Activated naive CD8-positive, alpha-beta T cell (primary cell): ENCODE measurements around the gene CELF2.

ENCODE experiments used
- H3K27ac Mint-ChIP-seq: one replicate; pipeline ENCODE4 v1.8.0; 2021; ENCODE audit warnings: mixed read lengths
- H3K27me3 Mint-ChIP-seq: one replicate; pipeline ENCODE4 v1.8.0; 2021; ENCODE audit warnings: mixed read lengths
- H3K36me3 Mint-ChIP-seq: one replicate; pipeline ENCODE4 v1.8.0; 2021; ENCODE audit warnings: mixed read lengths
- H3K4me1 Mint-ChIP-seq: one replicate; pipeline ENCODE4 v1.8.0; 2021; ENCODE audit warnings: low read depth, mixed read lengths
- H3K4me3 Mint-ChIP-seq: one replicate; pipeline ENCODE4 v1.8.0; 2021; ENCODE audit warnings: mild to moderate bottlenecking, mixed read lengths
- H3K9me3 Mint-ChIP-seq: one replicate; pipeline ENCODE4 v1.8.0; 2021; ENCODE audit warnings: low read depth, mixed read lengths

The CELF2 gene

DNA sequence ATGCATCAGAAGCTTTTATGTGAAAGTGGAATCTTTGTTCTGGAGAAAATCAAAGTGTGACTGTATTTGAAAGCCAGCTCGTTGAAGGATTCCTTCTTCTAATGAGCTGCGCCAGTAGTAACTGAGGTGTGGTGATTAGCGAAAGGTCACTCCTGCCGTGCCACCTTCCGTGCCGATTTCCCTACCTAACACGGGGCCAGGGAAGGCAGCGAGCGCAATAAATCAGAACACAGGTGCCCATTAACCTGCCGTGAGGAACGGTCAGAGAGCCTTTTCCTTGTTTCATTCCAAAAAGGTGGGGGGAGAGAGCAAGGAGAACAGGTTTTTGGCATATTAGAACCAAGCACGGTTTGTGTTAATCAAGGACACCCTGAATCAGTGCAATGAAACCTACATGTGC, 258.0 kb downstream of the CELF2 start:
- no peaks in the 10 kb centered on the region for H3K27me3 Mint-ChIP-seq
- H3K4me3 Mint-ChIP-seq: no peak overlapping the region
- H3K36me3 Mint-ChIP-seq: peaks cover 13% of the 10 kb centered on the region
- peak overlapping the region; percentile 64 for H3K27ac Mint-ChIP-seq
- peaks cover 21% of the 10 kb centered on the region for H3K4me1 Mint-ChIP-seq
- H3K9me3 Mint-ChIP-seq: no peaks in the 10 kb centered on the region

DNA sequence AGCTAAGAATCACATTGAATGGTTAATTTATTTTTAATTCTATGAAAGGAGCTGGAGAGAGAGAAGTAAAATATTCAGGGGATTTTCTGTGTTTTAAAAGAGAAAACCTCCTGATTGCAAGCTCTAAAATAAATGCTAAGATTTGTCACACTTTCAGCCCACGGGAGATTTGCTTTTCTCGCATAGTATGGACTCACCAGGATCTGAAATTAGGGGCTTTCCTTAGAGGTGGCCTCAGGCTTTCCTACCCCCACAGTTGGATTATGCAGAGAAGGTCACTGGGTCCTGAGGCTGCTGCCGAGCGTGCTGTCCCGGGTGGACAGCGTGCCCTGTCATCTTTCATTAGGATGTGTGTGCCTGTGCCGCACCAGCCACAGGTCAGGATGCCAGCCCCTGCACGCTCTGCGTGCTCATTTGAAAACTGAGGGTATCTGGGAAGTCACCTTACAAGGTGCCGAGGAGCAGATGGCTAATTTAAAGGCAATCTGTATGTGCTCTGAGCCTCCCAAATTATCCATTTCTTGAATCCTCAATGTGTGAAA, 258.8 kb downstream of the CELF2 start:
- H3K4me1 Mint-ChIP-seq: peaks cover 21% of the 10 kb centered on the region
- H3K27ac Mint-ChIP-seq: peak overlapping the region; percentile 58
- H3K36me3 Mint-ChIP-seq: peaks cover 11% of the 10 kb centered on the region
- H3K27me3 Mint-ChIP-seq: no peaks in the 10 kb centered on the region
- no peak overlapping the region for H3K4me3 Mint-ChIP-seq
- H3K9me3 Mint-ChIP-seq: no peaks in the 10 kb centered on the region

DNA sequence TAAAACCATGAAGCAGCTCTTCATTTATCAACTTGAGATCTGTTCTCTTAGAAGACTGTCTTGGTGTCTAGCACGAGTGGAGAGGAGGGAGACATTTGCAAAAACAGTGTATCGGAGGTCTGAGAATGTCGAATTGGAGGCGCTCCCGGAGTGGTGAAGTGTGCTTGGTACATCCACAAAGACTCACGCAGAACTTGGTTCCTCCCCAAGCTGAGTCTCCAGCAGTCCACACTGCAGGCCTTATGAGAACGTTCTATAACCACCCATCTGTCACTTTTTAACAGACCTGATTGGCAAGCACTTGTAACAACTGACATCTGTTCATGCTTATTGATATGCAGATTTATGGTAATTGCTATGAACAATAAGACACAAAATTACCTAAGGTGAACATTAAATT, 261.6 kb downstream of the CELF2 start:
- Mint-ChIP-seq H3K4me1 (peaks cover 15% of the 10 kb centered on the region), H3K36me3 (peaks cover 9% of the 10 kb centered on the region), H3K27ac (peak overlapping the region; percentile 64), H3K27me3 (no peaks in the 10 kb centered on the region), H3K4me3 (no peak overlapping the region), H3K9me3 (no peaks in the 10 kb centered on the region)

DNA sequence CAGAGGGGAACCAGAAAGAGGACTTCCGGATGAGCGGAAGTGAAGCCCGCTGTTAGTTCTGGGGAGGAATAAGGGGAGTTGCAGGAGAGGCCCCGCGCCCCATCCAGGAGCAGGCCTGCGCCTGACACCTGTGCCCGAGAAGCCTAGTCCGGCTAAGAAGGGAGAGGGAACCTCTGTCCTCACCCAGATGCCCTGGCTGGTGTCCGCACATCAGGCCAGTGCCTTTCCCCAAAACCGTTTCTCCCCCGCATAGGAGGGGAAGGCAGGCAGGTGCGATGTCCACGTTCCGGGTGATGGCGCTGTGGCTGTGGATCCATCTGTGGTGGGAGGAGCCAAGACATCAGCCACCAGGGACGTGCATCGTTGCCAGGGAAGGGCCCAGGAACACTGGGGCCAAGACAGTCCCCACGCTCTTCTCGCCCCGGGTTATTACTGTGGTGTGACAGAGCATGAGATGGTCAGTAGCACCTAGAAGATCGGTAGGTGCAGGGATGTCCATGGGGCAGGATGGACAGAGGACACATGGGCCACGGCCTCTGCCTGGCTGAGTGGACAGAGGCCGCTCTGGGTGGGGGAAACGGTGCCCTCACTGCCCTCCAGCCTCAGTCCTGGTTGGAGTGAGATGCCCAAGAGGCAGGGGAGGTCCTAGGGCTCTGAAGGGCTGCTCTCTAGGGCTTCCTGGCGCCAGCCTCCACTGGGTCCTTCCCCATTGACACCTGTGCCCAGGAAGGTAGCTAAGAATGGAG, 262.7 kb downstream of the CELF2 start:
- H3K4me3 Mint-ChIP-seq: no peak overlapping the region
- peak overlapping the region; percentile 79 for H3K27ac Mint-ChIP-seq
- H3K27me3 Mint-ChIP-seq: no peaks in the 10 kb centered on the region
- H3K9me3 Mint-ChIP-seq: no peaks in the 10 kb centered on the region
- H3K36me3 Mint-ChIP-seq: peaks cover 7% of the 10 kb centered on the region
- peaks cover 11% of the 10 kb centered on the region for H3K4me1 Mint-ChIP-seq

DNA sequence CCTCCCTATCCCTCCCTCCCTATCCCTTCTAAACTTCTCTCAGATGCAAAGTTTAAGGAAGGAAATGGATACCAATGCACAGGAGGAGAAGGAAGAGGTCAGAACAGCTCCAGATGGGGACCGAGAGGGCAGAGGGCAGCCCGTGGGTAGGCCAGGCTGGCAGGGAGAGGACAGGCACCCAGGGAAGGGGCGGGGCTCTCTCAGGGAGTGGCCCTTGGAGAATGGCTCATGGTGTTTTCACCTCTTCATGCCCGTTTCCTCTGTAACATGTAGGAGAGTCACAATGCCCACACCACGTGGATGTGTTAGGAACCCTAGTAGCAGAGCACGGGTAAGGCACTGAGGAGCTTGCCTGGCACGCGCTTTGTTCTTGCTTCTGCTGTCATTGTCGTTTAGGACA, 264.5 kb downstream of the CELF2 start:
- peaks cover 14% of the 10 kb centered on the region for H3K4me1 Mint-ChIP-seq
- H3K27me3 Mint-ChIP-seq: no peaks in the 10 kb centered on the region
- no peak overlapping the region for H3K4me3 Mint-ChIP-seq
- no peaks in the 10 kb centered on the region for H3K9me3 Mint-ChIP-seq
- peaks cover 7% of the 10 kb centered on the region for H3K36me3 Mint-ChIP-seq
- H3K27ac Mint-ChIP-seq: peak overlapping the region; percentile 73

DNA sequence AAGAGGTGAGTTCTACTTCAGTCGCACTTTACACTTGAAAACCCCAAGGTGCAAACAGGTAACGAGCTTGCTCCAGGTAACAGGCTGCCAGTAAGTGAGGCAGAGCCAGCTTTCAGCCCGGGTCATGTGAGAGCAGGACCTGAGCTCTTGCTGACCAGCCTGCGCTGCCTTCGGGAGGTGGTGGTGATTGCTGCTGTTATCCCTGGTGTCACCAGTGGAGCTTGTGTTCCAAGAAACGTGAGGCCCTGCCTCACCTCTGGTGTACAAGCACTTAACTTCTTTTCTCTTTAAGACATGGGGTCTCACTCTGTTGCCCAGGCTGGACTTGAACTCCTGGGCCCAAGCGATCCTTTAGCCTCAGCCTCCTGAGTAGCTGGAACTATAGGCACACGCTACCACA, 265.0 kb downstream of the CELF2 start:
- H3K27ac Mint-ChIP-seq: peak overlapping the region; percentile 73
- peaks cover 12% of the 10 kb centered on the region for H3K4me1 Mint-ChIP-seq
- no peaks in the 10 kb centered on the region for H3K27me3 Mint-ChIP-seq
- H3K4me3 Mint-ChIP-seq: no peak overlapping the region
- H3K36me3 Mint-ChIP-seq: peaks cover 5% of the 10 kb centered on the region
- no peaks in the 10 kb centered on the region for H3K9me3 Mint-ChIP-seq

DNA sequence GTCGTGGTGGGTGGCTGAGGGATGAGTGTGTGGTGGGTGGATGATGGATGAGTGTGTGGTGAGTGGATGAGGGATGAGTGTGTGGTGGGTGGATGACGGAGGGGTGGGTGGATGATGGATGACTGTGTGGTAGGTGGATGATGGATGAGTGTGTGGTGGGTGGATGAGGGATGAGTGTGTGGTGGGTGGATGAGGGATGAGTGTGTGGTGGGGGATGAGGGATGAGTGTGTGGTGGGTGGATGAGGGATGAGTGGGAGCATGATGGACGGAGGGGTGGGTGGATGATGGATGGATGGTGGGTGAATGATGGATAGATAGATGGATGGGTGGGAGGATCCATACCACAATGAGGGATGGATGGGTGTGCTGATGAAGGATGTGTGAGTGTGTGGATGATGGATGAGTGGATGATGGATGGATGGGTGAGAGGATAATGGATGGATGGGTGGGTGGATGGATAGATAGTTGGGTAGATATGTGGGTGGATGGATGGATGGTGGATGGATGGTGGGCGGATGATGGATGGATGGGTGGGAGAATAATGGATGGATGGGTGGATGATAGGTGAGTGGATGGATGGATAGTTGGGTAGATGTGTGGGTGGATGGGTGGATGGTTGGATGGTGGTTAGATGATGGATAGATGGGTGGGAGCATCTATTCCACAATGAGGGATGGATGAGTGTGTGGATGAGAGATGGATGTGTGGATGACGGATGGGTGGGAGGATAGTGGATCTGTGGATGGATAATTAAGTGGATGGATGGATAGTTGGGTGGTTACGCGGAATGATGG, 266.8 kb downstream of the CELF2 start:
- H3K36me3 Mint-ChIP-seq: peaks cover 5% of the 10 kb centered on the region
- H3K4me1 Mint-ChIP-seq: peaks cover 14% of the 10 kb centered on the region
- H3K27ac Mint-ChIP-seq: no peak overlapping the region

DNA sequence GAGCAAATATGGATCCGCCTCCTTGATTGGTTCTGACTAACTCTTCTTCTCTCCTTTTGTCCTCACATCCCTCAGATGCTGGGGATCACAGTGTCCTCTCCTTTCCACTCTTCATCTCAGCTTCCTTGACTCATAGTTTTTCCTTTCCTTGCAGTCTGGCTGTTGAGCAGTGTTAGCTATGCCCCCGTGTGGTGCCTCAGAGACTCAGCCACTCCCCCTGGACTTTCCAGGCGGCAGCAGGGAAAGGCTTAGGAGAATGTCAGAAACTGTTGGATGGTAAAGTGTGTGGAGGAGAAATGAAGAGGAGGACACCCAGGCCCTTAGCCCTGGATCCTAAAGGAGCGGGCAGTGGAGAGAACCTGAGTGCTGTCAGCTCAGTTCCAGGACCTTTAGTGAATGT, 267.5 kb downstream of the CELF2 start:
- no peak overlapping the region for H3K27ac Mint-ChIP-seq
- no peak overlapping the region for H3K4me3 Mint-ChIP-seq
- H3K27me3 Mint-ChIP-seq: no peaks in the 10 kb centered on the region
- peaks cover 15% of the 10 kb centered on the region for H3K4me1 Mint-ChIP-seq
- H3K36me3 Mint-ChIP-seq: peaks cover 5% of the 10 kb centered on the region
- no peaks in the 10 kb centered on the region for H3K9me3 Mint-ChIP-seq

More for the DNA sequence above, 266.8 kb downstream of the CELF2 start:
- Mint-ChIP-seq H3K27me3 (no peaks in the 10 kb centered on the region), H3K4me3 (no peak overlapping the region), H3K9me3 (no peaks in the 10 kb centered on the region)

DNA sequence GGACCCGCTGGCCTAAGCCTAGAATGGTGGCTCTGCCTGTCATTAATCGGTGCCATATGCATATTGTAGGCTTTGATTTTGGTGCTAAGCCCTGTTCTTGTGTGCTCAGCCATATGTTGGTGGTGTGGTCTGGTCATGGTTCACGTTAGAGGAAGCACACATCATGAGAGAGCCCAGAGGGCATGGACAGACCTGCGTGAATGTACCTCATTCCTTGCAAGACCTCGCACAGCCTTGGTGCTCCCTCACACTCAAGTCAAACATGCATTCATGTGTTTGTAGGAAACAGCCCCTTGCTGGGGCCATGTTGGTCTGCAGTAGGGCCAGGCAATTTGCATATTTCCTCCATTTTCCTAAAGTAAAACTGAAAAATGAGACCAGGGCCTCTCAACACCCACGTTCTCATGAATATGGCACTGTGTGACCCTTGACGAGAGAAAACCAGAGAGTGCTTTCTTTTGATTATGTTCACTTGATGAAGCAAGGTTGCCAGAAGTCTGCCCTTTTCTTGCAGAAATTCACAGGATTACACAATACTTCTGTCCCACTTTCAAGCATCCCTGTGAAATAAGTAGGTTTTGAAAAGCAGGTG, 268.7 kb downstream of the CELF2 start:
- Mint-ChIP-seq H3K27ac (peak overlapping the region; percentile 69), H3K36me3 (peaks cover 6% of the 10 kb centered on the region)

DNA sequence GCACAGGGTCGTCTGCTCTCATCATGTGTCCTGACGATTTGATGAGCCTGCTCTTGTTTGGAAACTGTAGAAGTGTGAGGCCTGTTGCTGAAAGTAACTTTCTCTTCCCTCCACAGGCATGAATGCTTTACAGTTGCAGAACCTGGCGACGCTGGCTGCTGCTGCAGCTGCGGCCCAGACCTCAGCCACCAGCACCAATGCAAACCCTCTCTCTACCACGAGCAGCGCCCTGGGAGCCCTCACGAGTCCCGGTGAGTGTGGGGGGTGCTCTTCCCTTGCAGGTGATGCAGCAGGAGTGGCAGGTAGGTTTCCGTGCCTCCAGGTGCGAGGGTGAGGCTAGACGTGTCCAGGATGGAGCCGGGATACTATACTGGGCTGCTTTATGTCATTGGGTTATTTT, 270.6 kb downstream of the CELF2 start:
- no peaks in the 10 kb centered on the region for H3K27me3 Mint-ChIP-seq
- H3K27ac Mint-ChIP-seq: peak overlapping the region; percentile 75
- peaks cover 12% of the 10 kb centered on the region for H3K36me3 Mint-ChIP-seq
- H3K4me1 Mint-ChIP-seq: peaks cover 22% of the 10 kb centered on the region
- no peaks in the 10 kb centered on the region for H3K9me3 Mint-ChIP-seq
- H3K4me3 Mint-ChIP-seq: no peak overlapping the region

More for the DNA sequence above, 268.7 kb downstream of the CELF2 start:
- Mint-ChIP-seq H3K4me1 (peaks cover 15% of the 10 kb centered on the region), H3K27me3 (no peaks in the 10 kb centered on the region), H3K9me3 (no peaks in the 10 kb centered on the region), H3K4me3 (no peak overlapping the region)

DNA sequence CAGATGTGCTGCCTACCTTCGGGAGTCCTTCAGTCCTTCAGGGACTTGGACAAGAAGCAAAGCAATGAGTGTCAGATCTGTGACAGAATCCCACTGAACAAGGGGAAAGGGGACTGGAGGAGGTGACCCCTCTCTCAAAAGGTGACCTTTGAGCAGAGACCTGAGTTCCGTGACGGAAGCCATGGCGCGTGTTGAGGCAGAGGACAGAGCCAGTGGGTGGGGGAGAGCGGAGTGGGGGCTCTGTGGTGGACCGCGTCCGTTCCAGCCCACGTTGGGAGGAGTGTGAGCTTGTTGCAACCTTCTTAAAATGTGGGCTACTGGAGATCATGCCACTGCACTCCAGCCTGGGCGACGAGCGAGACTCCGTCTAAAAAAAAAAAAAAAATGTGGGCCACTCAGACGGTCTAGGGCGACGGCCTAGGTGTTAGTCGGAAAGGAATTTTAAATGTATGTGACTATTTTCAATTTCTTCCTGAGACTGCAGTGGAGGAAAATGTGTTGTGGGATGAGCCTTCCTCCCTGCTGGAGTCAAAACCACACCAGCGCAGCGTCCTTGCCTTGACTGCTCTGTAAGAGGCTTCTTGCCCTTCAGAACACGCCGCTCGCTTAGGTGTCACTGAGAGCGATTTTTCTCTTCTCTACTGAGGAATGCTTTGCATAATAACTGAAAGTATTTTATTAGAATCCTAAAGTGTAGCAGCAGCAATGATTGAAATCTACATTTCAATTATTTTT, 272.7 kb downstream of the CELF2 start:
- peaks cover 12% of the 10 kb centered on the region for H3K36me3 Mint-ChIP-seq
- no peaks in the 10 kb centered on the region for H3K9me3 Mint-ChIP-seq
- peak overlapping the region; percentile 81 for H3K27ac Mint-ChIP-seq
- no peak overlapping the region for H3K4me3 Mint-ChIP-seq
- peaks cover 23% of the 10 kb centered on the region for H3K4me1 Mint-ChIP-seq
- no peaks in the 10 kb centered on the region for H3K27me3 Mint-ChIP-seq

DNA sequence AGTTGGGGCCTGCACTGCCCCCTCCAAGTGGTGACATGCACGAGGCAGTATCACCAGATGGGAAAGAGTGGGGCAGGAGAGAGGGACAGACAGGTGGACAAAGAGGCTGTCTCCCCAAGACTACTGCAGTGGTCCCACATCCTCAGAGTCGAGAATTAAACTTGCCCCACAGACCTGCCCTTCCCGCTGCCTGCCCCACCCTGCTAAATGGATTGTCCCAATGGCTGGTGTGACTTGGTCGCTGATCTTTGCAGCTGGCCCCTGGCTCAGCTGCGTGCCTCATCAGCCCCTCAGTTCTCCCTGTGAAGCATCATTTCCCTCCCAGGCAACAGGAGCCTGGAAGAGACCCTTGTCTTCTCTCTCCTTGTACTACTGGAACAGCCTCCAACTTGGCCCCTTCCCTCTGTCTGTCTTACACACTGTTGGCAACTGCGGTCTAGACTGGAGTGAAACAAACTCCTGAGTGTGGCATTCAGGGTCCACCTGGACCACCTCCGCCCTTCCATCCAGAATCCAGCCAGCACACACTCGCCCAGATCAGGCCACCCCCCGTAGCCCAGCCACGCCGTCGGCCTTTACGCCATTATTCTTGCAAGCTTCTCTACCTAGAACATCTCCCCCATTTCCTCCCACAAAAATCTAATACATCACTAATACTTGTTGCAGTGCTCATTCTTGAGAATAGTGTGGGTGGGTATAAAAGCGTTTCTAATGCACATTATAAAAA, 275.1 kb downstream of the CELF2 start:
- Mint-ChIP-seq H3K36me3 (peaks cover 14% of the 10 kb centered on the region), H3K4me1 (peaks cover 18% of the 10 kb centered on the region), H3K4me3 (no peak overlapping the region), H3K27ac (peak overlapping the region; percentile 83), H3K9me3 (no peaks in the 10 kb centered on the region), H3K27me3 (no peaks in the 10 kb centered on the region)

DNA sequence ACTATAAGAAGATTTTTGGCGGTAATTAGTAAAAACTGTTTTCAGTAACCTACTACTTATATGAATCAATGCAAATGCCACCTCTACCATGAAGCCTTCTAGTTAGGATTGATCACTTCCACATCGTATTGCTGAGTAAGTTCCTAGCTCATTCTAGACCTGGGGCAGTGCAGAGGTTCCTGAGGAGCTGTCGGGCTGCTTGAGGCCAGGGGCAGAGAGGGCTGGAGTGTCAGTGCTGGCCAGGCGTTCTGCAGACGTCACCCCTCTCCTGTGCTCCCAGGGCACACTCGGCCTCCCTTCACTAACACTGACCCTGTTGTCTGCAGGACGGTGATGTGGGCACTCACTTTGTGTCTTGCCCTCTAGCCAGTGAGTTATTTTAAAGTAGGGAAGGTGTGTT, 275.7 kb downstream of the CELF2 start:
- H3K4me1 Mint-ChIP-seq: peaks cover 18% of the 10 kb centered on the region
- no peaks in the 10 kb centered on the region for H3K9me3 Mint-ChIP-seq
- peak overlapping the region; percentile 83 for H3K27ac Mint-ChIP-seq
- H3K27me3 Mint-ChIP-seq: no peaks in the 10 kb centered on the region
- peaks cover 14% of the 10 kb centered on the region for H3K36me3 Mint-ChIP-seq
- no peak overlapping the region for H3K4me3 Mint-ChIP-seq

DNA sequence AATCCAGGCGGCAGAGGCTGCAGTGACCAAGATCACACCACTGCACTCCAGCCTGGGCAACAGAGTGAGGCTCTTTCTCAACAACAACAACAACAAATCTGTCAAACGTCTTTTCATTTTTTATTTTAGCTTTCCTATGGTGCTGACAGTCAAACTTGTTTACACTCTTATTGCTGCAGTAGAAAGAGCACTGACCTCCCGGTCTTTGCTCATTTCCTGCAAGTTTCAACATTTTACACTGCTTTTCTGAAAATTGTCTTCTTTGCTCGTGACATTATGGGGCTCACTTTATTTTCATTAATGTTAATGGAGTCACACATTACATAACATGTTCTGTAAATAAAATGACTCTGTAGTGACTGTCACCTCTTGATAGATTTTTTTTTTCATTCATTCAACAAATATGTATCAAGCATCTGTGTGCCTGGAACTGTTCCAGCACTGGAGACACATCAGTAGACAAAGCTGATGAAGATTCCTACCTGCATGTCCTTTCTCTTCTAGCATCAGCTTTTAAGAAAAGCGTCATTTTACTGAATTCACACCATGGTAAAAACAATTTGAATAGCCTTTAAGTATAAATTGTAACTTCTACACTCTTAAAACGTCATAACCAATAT, 277.3 kb downstream of the CELF2 start:
- Mint-ChIP-seq H3K9me3 (no peaks in the 10 kb centered on the region), H3K27ac (peak overlapping the region; percentile 76), H3K4me1 (peaks cover 16% of the 10 kb centered on the region), H3K27me3 (no peaks in the 10 kb centered on the region), H3K4me3 (no peak overlapping the region), H3K36me3 (peaks cover 14% of the 10 kb centered on the region)
